ENCODE data around the gene PDE5A. TPM values are rescaled to one million over a fixed set of nuclear protein-coding genes. Genes with fewer than 3 reads are reported as not detected.

Gene PDE5A
- total RNA-seq, 2 experiments from 2014 or later, result 0.13 TPM; not detected in 1

DNA sequence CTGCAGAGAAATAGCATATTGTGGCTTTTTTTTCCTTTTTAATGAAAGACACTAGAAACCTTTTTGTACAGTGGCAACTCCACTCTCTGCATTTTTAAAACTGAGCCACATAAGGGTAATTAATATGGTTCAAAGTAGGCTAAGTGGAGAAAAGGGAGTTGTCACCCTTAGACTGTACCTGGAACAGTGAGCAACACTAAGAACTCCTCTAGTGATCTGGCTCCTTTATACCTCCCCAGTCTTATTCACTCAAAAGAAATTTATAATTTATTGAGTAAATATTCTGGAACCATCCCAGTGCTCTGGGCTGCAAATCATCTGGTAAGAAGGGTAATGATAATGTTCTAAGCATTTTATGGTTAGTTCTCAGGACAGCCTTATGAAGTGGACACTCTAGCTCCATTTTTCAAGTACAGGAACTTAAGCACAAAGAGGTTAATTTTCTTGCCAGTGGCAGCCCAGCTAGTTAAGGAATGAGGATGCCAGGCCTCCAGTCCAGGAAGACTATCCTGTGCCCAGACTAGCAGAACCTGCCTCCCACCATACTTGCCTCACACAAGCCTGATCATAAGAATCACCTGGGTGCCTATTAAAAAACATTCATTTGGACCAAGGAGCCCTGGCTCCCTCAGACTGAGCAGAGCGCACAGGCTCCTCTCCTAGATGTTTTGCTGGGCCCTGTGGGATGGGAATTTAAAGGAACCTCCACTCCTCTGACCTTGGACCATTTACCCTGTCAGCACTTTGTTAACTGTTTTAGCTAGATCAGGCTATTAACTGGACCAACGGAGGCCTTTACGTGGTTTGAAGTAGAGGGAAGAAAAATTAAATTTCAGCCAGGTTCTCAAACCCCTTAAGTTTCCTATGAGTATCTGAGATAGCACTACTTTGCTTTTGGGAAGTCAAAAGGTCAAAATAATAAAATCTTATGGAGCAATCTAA is 102.6 kb downstream of the PDE5A start:
- no peaks in the 10 kb centered on the region for H3K9me3 Mint-ChIP-seq (ENCODE audit: insufficient read depth)
- no peak overlapping the region for H3K4me3 Mint-ChIP-seq
- POLR2A ChIA-PET, result no interaction called here
- no peak for ATAC-seq
- H3K27ac Mint-ChIP-seq, result no peak overlapping the region
- no peak for DNase-seq
- no peaks in the 10 kb centered on the region for H3K27me3 Mint-ChIP-seq (ENCODE audit: low read depth)
- H3K4me1 Mint-ChIP-seq (ENCODE audit: low read depth), result no peaks in the 10 kb centered on the region
- peaks cover 10% of the 10 kb centered on the region for H3K36me3 Mint-ChIP-seq (ENCODE audit: low read depth)
- CTCF ChIA-PET, result interaction anchor here (1.4 kb wide), 1 partner anchor 103 kb away, joined by 3 read pairs; the partner anchor contains the start of gene PDE5A

DNA sequence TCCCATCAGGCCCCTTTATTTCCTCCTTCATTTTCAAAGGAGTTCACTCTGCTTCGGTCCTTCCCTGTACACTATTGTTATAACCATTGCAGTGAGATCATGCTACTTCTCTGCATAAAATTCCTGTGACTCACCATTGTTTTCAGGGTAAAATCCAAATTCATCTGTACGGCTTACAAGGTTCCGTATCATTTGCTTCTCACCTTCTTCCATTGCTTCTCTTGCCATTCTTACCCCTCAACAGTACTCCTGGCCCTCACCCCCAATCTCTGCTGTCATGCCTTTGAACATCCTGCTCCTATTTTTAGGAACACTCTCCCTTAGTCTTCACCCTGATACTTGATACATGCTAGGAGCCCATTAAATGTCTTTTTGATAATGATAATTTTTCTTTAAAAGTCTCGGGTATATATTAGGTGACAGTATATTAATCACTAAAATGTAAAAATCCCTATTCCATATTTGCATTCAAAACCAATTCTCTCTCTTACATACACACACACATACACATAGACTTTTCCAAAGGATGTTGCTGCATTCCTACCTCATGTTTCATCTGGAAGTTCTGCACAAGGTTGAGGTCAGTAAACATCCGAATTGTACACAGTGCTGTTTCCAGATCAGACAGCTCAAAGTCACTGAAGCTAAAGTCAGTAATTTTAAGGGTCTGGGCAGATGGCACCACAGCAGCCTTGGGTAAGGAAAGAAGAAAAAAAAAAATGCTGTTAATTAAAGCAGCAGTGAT is 103.4 kb downstream of the PDE5A start:
- no peak overlapping the region for H3K27ac Mint-ChIP-seq
- ATAC-seq (no peak), DNase-seq (no peak)
- no peaks in the 10 kb centered on the region for H3K9me3 Mint-ChIP-seq (ENCODE audit: insufficient read depth)
- ChIA-PET POLR2A (no interaction called here), CTCF (interaction anchor here (1.4 kb wide), 1 partner anchor 104 kb away, joined by 3 read pairs; the partner anchor contains the start of gene PDE5A)
- peaks cover 14% of the 10 kb centered on the region for H3K36me3 Mint-ChIP-seq (ENCODE audit: low read depth)
- H3K4me1 Mint-ChIP-seq (ENCODE audit: low read depth), result no peaks in the 10 kb centered on the region
- H3K4me3 Mint-ChIP-seq, result no peak overlapping the region
- no peaks in the 10 kb centered on the region for H3K27me3 Mint-ChIP-seq (ENCODE audit: low read depth)

DNA sequence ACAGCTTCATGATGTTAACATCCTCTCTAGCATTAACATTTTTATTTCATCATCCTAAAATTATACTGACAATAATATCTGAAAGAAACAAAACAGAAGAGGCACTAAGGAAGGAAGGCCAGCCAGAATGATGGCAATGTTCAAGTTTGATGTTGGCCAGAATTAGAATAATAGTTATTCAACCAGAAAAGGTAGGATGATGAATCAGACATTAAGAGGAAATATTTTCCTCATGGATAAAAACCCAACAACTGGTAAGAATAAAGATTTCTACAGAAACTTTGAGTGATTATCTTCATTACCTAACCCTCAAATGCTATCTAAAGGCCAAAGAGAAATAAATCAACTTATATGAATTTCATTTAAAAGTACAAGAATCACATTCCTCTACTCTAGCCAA is 105.2 kb downstream of the PDE5A start:
- Mint-ChIP-seq H3K4me1 (ENCODE audit: low read depth) (no peaks in the 10 kb centered on the region), H3K27me3 (ENCODE audit: low read depth) (no peaks in the 10 kb centered on the region), H3K4me3 (no peak overlapping the region), H3K27ac (no peak overlapping the region), H3K36me3 (ENCODE audit: low read depth) (peaks cover 20% of the 10 kb centered on the region), H3K9me3 (ENCODE audit: insufficient read depth) (no peaks in the 10 kb centered on the region)
- ChIA-PET POLR2A (no interaction called here), CTCF (no interaction called here)
- ATAC-seq (no peak), DNase-seq (no peak)

DNA sequence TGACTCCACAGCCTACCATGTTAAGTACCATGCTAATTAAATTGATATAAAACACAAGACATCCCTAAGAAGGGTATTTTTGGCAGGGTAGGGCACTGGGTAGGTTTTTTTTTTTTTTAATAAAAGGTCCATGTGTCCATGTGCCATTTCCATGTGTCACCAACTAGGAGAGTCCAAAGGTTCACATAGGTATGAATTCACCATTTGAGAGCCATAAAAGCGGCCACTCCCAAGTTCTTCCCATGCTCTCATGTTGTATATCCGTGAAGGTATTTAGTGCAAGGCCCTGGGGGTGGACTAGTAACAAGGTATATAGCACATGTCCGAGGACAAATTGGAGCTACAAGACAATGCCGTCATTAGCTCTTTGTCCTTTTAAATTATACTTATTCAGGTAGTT is 107.3 kb downstream of the PDE5A start:
- Mint-ChIP-seq H3K9me3 (ENCODE audit: insufficient read depth) (no peaks in the 10 kb centered on the region), H3K4me3 (no peak overlapping the region), H3K36me3 (ENCODE audit: low read depth) (peaks cover 27% of the 10 kb centered on the region), H3K27ac (no peak overlapping the region), H3K4me1 (ENCODE audit: low read depth) (no peaks in the 10 kb centered on the region), H3K27me3 (ENCODE audit: low read depth) (no peaks in the 10 kb centered on the region)
- CTCF ChIA-PET, result no interaction called here
- POLR2A ChIA-PET, result no interaction called here
- ATAC-seq (no peak), DNase-seq (no peak)

DNA sequence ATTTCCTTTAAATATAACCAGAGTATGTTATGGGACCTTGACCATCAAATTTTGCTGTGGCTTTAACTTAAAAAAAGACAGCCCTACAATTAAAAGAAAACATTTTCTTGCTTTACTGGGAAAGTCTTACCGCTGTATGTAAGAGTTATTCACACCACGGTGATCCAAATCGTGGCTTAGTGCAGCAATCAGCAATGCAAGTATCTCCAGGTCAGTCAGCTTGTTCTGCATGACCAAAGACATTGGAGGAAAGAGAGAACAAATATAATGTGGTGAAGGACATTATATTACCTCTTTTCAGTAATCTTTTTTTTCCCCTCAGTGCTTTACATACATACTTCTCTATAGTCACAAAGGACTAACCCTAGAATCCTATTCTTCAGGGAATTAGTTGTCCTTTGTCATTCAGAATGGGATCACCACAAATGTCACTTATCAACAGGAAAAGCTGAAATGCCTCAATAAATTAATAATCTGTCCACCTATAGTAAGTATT is 109.6 kb downstream of the PDE5A start:
- H3K27me3 Mint-ChIP-seq (ENCODE audit: low read depth), result no peaks in the 10 kb centered on the region
- ChIA-PET CTCF (no interaction called here), POLR2A (no interaction called here)
- no peaks in the 10 kb centered on the region for H3K9me3 Mint-ChIP-seq (ENCODE audit: insufficient read depth)
- DNase-seq, result no peak
- no peak overlapping the region for H3K27ac Mint-ChIP-seq
- no peak overlapping the region for H3K4me3 Mint-ChIP-seq
- no peak for ATAC-seq
- peaks cover 27% of the 10 kb centered on the region for H3K36me3 Mint-ChIP-seq (ENCODE audit: low read depth)
- H3K4me1 Mint-ChIP-seq (ENCODE audit: low read depth), result no peaks in the 10 kb centered on the region

DNA sequence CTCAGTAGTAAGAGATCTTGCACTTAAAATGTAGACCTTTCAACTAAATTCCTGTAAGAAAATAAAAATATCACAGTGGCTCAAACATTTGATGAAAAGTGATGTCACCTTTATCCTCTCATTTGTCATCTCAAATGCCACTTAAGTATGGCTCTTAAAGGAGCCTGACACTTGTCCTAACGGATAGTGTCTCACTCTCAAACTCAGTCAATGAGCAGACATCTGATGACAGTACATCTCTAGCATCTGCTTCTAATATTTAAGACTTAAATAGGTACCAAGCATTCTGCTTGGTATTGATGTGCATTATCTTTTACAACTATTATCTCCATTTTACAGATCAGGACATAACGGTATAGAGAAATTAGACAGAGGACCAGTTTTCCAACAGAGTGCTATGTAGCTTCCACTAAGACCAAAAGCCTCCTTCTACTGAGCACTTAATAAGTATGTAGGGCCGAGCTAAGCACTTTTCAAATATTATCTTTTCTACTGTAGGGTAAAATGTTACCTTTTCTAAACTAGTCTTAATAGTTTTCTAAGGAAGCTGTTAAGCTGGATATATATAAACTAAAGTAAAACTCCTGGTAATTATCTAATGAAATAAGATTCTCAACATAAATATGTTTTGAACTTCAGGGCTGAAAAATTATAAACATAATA is 110.2 kb downstream of the PDE5A start:
- H3K27ac Mint-ChIP-seq, result no peak overlapping the region
- ChIA-PET CTCF (no interaction called here), POLR2A (no interaction called here)
- ATAC-seq (no peak), DNase-seq (no peak)
- H3K36me3 Mint-ChIP-seq (ENCODE audit: low read depth), result peaks cover 29% of the 10 kb centered on the region
- H3K4me3 Mint-ChIP-seq, result no peak overlapping the region
- no peaks in the 10 kb centered on the region for H3K9me3 Mint-ChIP-seq (ENCODE audit: insufficient read depth)
- no peaks in the 10 kb centered on the region for H3K27me3 Mint-ChIP-seq (ENCODE audit: low read depth)
- H3K4me1 Mint-ChIP-seq (ENCODE audit: low read depth), result no peaks in the 10 kb centered on the region

DNA sequence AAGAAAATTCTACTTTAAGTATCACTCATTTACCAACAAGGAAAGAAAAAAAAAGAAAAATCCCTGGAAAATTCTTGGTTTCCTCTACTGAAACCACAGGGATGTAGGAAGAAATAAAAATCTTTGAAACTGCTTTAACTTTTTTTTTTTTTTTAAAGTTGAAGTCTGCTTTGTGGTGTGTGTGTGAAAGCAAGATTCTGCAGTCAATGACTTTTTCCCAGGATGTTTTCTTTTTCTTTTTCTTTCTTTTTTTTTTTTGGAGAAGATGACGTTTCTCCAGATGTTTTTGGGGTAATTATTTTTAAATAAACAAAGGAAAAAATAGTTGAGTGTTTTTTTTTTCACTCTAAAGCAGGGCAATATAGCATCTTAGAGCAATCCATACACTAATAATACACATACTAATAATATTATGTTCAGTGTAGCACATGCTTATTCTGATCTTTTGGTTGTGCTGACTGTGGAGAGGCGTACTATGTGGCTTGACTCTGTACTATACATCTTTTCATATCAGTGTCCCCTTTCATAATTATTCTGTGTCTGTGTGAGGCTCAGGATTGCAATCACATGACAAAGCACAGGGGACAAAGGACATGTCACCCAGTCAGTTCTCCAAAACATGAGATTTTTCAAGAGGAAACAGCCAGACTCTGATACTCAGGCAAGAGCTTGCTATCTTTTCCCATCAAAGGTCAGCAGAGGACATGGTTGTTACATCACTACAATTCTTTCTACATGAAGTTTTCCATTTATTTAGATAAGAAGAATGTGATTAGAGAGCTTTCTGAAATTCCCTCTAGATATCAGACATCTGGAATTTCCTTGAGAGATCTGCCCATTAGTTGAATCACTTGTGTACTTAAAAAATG is 111.0 kb downstream of the PDE5A start:
- CTCF ChIA-PET, result no interaction called here
- Mint-ChIP-seq H3K4me3 (no peak overlapping the region), H3K4me1 (ENCODE audit: low read depth) (no peaks in the 10 kb centered on the region), H3K36me3 (ENCODE audit: low read depth) (peaks cover 34% of the 10 kb centered on the region), H3K9me3 (ENCODE audit: insufficient read depth) (no peaks in the 10 kb centered on the region), H3K27ac (no peak overlapping the region), H3K27me3 (ENCODE audit: low read depth) (no peaks in the 10 kb centered on the region)
- POLR2A ChIA-PET, result no interaction called here
- DNase-seq, result no peak
- no peak for ATAC-seq

DNA sequence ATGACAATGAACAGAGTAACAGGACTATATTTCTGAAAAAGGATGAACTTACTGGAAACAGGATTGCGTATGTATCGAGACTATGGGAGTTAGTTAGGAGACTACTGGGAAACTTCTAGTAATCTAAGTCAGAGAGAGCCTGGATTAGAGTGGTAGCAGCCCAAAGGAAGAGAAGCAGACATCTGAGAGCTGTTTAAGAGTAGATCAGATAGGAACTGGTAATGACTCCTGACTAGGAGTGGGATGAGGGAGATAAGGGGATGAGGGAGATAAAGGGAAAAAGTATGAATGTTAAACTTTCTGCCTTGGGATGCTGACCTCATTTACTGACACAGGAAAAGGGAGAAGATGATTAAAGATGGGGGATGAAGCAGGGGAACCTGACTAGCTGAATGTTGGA is 116.2 kb downstream of the PDE5A start:
- peaks cover 21% of the 10 kb centered on the region for H3K36me3 Mint-ChIP-seq (ENCODE audit: low read depth)
- no peaks in the 10 kb centered on the region for H3K9me3 Mint-ChIP-seq (ENCODE audit: insufficient read depth)
- no peaks in the 10 kb centered on the region for H3K4me1 Mint-ChIP-seq (ENCODE audit: low read depth)
- ChIA-PET POLR2A (no interaction called here), CTCF (no interaction called here)
- DNase-seq, result no peak
- no peaks in the 10 kb centered on the region for H3K27me3 Mint-ChIP-seq (ENCODE audit: low read depth)
- no peak overlapping the region for H3K4me3 Mint-ChIP-seq
- ATAC-seq, result no peak
- no peak overlapping the region for H3K27ac Mint-ChIP-seq

DNA sequence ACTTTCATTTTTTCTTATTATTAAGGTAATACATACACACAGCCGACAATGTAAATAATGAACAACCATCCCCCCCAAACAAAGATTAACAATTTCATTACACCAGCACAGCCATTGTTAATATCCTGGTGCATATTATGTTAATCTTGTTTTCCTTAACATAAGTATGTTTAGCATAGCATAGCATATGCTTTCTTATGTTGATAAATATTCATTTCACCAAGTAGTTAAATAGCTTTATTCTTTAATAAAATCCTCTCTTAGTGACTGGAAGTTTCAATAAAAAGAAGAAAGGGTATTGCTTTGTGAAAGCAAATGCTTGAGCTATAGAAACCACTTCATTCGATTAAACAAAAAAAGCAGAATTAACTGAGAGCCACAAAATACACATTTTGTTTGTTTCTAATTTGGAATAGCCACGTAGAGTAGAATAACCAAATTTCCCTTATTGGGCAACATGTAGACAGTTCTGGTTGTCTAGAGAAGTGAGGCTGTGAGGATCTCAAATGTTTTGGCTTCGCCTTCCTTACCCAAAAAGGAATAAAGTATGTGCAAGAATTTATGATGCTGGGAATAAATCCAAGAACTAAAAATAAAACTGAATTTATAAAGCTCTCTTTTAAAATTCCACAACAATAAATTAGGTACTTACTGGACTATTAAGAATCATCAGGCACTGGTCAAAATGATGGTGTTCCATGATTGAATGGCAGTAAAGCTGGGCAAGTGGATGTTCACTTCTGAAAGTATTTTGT is 118.0 kb downstream of the PDE5A start:
- Mint-ChIP-seq H3K27me3 (ENCODE audit: low read depth) (no peaks in the 10 kb centered on the region), H3K27ac (no peak overlapping the region), H3K4me3 (no peak overlapping the region), H3K4me1 (ENCODE audit: low read depth) (no peaks in the 10 kb centered on the region), H3K9me3 (ENCODE audit: insufficient read depth) (no peaks in the 10 kb centered on the region), H3K36me3 (ENCODE audit: low read depth) (peaks cover 16% of the 10 kb centered on the region)
- DNase-seq (no peak), ATAC-seq (no peak)
- ChIA-PET POLR2A (no interaction called here), CTCF (no interaction called here)

DNA sequence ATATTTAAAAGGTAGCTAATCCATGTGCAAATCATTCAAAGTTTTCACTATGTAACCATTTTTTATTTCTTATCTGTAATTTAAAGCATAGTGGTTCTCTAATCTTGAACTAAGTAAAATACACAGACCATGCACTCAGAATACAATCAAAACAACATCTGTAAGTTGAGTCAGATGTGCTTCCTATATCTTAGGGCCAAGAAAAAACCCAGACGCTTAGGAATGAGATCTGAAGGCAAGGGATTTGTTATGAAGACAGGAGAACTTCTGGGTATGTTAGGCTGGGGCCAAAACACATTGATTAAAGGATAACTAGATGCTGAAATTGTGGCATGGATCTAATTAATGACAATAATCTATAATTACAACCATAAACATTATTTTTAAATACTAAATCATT is 120.3 kb downstream of the PDE5A start:
- H3K27me3 Mint-ChIP-seq (ENCODE audit: low read depth), result no peaks in the 10 kb centered on the region
- no peak overlapping the region for H3K27ac Mint-ChIP-seq
- ATAC-seq, result no peak
- H3K4me1 Mint-ChIP-seq (ENCODE audit: low read depth), result no peaks in the 10 kb centered on the region
- POLR2A ChIA-PET, result no interaction called here
- CTCF ChIA-PET, result no interaction called here
- no peak overlapping the region for H3K4me3 Mint-ChIP-seq
- peaks cover 13% of the 10 kb centered on the region for H3K36me3 Mint-ChIP-seq (ENCODE audit: low read depth)
- H3K9me3 Mint-ChIP-seq (ENCODE audit: insufficient read depth), result no peaks in the 10 kb centered on the region
- DNase-seq, result no peak

DNA sequence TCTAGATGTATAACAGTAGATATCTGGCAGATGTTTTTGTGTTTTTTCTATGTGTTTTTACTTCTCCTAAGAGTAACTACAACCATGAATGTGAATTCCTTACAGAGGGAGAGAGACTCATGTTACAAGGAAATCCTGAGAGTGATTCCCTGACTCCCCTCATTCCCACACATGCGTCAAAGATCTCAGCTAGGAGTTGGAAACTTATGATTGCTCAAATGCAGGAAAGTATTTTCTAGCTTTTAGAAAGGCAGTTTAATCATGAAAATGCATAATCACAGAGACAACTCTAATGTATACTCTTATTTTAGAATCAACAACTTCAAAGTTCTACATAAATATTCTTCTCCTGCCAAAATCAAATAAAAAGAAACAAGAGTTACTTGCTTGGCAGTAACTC is 121.8 kb downstream of the PDE5A start:
- peaks cover 8% of the 10 kb centered on the region for H3K36me3 Mint-ChIP-seq (ENCODE audit: low read depth)
- ChIA-PET CTCF (interaction anchor here (0.8 kb wide), 1 partner anchor 13 kb away, joined by 3 read pairs; no protein-coding TSS in a partner anchor), POLR2A (no interaction called here)
- H3K27me3 Mint-ChIP-seq (ENCODE audit: low read depth), result no peaks in the 10 kb centered on the region
- no peak for ATAC-seq
- H3K4me1 Mint-ChIP-seq (ENCODE audit: low read depth), result no peaks in the 10 kb centered on the region
- no peak overlapping the region for H3K4me3 Mint-ChIP-seq
- H3K9me3 Mint-ChIP-seq (ENCODE audit: insufficient read depth), result no peaks in the 10 kb centered on the region
- no peak overlapping the region for H3K27ac Mint-ChIP-seq
- DNase-seq, result no peak

Data from activated CD8-positive, alpha-beta T cell treated with anti-CD3 and anti-CD28 coated beads, Interleukin-2, amount 10 ng/mL, durations not matched to agents 7 days and 5 days (primary cell).